Measurements from ENCODE around the gene SPATA20.

The SPATA20 gene

DNA sequence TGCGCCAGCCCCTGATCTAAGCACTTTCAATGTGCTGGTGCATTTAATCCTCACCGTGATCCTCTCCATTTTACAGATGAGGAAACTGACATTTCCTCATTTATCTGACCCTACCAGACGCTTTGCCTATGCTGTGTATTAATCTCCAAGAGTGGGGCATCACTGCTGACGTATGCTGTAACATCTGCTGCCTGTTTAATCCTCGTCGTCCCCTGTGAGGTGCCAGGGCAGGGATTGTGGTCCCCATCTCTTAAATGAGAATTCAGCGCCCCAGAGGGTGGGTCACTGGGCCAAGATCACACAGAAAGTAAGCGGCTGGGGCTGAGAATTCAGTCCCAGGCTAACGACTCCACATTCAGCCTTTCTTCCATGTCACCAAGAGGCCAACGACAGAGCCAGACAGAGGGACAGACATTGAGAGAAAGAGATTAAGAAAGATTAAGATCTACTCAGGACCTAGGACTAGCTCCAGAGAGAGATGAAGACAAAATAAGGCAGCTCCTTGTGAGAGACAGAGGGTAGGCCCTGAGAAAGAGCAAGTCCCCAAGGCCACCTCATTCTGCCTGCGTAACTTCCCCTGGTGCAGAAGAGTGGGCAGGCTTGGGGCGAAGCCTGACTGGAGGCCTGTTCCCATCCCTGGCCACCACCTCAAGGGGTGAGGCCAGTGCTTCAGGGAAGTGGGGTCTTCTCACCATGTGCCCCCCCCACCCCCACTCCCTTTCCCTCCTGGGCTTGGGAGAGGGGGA is 27.1 kb downstream of the SPATA20 start:
- DNase-seq (ENCODE audit: low read depth in 2 of 3, low spot score in 1 of 3) = no peak

DNA sequence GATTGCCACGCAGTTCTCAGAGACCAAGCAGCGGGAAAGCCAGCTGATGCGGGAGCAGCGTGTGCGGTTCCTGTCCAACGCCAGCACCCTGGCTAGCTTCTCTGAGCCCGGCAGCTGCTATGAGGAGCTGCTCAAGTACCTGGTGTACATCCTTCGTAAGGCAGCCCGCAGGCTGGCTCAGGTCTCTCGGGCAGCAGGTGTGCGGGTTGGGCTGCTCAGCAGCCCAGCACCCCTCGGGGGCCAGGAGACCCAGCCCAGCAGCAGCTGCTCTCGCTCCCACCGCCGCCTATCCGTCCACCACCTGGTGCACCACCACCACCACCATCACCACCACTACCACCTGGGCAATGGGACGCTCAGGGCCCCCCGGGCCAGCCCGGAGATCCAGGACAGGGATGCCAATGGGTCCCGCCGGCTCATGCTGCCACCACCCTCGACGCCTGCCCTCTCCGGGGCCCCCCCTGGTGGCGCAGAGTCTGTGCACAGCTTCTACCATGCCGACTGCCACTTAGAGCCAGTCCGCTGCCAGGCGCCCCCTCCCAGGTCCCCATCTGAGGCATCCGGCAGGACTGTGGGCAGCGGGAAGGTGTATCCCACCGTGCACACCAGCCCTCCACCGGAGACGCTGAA is 28.7 kb downstream of the SPATA20 start:
- no peak for DNase-seq (ENCODE audit: low read depth in 2 of 3, low spot score in 1 of 3)

DNA sequence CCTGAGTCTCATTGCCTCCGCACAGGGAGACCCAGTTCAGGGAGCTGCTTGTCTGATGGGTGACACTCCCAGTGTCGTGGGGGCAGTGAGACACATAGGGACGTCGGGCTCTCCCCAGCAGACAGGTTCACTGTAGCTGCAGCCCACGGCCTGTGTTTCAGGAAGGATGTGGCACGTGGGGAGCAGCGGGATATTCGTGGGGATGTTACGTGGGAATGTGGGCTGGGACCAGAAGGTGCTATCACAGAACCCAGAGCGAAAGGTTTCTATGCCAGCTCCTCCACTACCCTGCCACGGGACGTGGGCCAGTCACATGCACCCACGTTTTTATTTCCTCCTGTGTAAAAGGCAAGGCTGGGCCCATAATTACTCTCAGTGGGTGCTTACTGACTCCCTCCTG is 29.9 kb downstream of the SPATA20 start:
- no peak for DNase-seq (ENCODE audit: low read depth in 2 of 3, low spot score in 1 of 3)

DNA sequence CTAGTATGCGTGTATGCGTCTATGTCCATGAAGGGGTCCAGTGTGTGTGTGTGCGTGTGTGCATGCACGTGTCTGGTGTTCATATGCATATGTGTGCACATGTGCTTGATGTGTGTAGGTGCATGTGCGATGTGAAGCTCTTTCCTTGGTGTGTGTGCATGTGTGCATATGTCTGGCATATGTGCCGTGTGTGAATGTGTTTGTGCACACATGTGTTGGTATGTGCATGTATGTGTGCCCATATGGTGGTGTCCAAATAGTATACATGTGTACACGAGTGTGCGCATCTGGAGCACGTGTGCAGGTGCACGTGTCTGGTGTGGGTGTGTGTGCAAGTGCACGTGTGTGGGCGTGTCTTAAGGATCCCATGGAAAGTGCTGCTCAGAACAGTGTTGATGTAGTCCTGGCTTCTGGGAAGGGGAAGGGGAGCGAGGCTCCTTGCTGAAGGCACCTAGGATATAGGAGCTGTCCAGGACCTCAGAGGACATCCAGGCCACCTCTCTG is 30.5 kb downstream of the SPATA20 start:
- no peak for DNase-seq (ENCODE audit: low read depth in 2 of 3, low spot score in 1 of 3)

DNA sequence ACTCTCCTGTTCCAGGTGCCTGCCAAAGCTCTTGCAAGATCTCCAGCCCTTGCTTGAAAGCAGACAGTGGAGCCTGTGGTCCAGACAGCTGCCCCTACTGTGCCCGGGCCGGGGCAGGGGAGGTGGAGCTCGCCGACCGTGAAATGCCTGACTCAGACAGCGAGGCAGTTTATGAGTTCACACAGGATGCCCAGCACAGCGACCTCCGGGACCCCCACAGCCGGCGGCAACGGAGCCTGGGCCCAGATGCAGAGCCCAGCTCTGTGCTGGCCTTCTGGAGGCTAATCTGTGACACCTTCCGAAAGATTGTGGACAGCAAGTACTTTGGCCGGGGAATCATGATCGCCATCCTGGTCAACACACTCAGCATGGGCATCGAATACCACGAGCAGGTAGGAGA is 31.2 kb downstream of the SPATA20 start:
- no peak for DNase-seq (ENCODE audit: low read depth in 2 of 3, low spot score in 1 of 3)

DNA sequence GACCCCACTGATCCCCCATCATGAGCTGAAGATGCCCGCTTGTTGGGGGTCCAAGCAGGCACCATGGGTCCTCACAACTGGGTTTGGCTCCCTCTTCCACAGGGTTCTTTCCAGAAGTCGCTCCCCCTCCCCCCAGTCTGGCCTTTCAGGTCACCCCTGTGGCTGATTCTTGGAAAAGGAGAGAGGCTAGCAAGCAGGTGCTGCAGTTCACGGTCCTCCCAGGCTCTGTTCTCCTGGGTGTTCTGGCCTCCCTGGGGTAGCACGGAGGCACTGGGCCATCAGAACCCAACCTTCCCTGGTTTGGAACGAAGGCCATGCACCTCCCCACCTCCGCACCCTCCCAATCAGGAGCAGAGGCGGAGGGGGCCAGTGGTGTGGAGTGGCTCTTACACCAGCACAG is 32.4 kb downstream of the SPATA20 start:
- DNase-seq (ENCODE audit: low read depth in 2 of 3, low spot score in 1 of 3) = no peak

DNA sequence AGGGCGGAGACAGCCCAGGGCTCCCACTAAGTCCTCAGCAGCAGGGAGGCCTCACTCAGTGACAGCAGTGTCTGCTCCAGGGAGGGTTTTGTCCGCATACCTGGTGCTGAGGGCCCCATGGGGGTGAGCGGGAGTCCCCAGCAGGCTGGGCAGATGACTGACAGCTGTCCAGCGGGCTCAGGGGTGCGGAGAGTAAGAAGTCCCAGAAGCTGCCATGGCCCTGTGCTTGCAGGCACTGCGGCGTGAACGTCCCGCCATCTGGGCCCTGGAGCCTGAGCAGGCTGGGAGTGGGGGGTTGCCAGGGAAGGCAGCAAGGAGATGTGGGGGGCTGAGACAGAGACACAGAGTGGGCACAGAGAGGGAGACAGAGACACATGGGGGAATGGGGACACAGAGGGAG is 33.7 kb downstream of the SPATA20 start:
- DNase-seq (ENCODE audit: low read depth in 2 of 3, low spot score in 1 of 3) = no peak

DNA sequence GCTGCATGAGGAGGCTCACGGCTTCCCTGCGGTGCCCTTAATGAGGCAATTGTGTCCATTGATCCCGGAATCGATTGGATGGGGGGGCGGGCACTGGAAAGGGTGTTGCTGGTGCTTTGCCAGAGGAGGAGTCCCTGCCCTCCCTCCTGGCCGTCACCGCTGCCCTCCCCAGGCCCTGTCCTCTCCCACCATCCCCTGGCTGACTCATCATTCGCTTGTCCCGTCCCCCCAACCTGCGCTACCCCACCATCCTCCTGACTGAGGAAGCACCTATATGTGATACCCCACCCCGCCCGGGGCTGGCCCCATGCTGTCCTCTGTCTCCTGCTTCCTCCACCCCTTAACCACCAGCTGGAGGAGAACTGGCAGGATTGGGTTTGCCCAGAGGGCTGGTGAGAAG is 34.3 kb downstream of the SPATA20 start:
- no peak for DNase-seq (ENCODE audit: low read depth in 2 of 3, low spot score in 1 of 3)

DNA sequence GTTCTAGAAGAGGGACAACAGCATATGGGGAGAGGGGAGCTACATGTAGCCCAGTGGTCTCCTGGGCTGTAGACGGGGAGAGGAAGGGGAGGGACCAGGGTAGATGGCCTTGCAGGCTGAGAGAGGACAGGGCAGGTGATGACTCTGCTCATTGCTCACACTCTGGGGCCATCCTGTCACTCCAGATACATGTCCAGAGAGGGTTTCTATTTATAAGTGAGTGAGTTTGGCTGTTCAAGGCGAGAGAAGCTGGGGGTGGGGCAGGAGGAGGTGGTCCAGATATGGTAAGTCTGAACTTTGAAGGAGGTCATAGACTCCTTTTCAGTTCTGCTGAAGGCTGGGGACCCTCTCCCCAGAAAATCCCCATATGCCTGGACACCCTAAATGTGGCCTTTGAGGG is 35.8 kb downstream of the SPATA20 start:
- DNase-seq (ENCODE audit: low read depth in 2 of 3, low spot score in 1 of 3) = no peak

DNA sequence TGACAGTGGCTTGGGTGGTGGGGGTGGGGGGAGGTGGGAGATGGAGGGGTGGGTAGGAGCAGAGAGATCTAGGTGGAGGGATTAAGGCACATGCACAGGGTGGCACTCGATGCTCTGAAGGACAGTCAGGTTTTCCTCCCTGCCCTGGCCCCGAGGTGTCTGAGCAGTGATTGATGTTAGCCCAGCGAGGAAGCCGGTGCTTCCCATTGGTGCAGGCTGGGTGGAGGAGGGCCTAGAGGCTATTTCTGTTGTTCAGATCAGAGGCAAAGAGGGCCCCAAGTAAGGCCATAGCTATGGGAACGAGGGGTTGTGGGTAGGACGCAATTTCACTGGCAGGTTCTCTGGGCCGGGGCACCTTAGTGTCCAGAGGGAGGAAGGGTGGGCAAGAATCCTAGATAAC is 36.7 kb downstream of the SPATA20 start:
- DNase-seq (ENCODE audit: low read depth in 2 of 3, low spot score in 1 of 3) = no peak

DNA sequence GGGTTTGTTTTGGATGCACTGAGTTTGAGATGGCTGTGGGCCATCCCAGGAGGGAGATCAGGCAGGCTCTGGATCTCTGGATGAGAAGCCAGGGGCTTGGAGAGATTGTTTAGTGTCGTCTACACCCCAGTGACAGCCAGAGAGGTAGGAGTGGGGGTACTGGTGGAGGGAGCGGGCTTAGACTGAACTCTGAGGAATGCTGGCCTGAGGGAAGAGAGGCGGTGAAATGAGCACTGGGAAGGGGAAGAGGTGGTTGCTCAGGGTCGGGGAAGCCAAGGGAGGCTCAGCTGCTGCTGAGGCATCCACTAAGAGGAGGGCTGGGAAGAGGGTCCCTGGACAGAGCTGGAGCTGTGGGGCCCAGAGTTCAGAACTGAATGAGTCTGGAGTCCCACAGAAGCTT is 37.1 kb downstream of the SPATA20 start:
- no peak for DNase-seq (ENCODE audit: low read depth in 2 of 3, low spot score in 1 of 3)

DNA sequence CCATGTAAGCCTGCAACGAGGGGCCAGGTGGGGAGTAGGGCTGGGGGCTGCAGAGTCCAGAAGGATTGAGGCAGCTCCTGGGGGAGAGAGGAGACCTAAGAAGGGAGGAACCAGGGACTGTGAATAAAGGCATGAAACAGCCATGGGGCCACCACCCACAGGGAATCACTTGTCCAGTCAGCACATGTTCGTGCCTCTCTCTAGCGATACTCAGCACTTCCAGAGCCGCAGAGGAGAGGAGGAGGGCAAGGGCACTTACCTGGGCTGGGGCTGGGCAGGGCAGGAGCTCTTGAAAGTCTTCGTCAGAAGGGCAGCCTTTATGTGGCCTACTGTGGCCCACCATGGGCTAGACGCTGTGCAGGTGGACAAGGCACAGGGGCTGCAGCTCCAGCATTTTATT is 37.8 kb downstream of the SPATA20 start:
- DNase-seq (ENCODE audit: low read depth in 2 of 3, low spot score in 1 of 3) = no peak

DNA sequence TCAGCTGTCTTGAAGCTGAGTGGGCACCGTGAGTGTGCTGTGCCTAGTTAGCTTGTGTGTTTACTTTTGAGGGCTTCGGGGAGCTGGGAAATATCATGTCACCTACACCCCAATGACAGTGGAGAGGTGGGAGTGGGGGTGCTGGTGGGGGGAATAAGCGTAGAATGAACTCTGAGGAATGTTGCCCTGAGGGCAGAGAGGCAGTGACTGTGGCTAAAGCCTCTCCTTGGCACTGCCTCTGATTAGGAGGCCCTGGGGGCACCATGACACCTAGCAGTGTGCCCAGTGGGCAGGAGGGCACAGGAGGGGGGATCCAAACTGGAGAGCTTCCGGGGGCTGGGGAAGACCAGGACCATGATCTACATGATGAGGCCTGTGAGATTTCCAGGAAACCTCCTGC is 38.4 kb downstream of the SPATA20 start:
- DNase-seq (ENCODE audit: low read depth in 2 of 3, low spot score in 1 of 3) = no peak

DNA sequence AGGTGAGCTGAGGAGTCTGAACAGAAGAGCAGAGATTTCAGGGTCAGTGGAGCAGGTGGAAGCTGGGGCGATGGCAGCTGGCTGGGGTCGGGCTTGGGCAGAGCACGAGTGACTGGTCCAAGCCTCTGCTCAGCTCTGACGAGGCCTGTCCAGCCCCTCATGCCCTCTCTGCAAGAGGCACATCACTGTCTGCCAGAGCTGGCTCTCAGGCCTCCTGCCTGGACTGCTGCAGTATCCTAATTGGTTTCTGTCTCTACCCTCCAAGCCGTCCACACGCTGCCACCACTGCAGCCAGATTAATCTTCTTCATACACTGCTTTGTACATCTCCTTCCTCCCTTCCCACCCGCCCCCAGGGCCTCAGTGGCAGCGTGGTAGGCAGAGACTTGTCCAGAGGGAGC is 38.9 kb downstream of the SPATA20 start:
- DNase-seq (ENCODE audit: low read depth in 2 of 3, low spot score in 1 of 3) = no peak

DNA sequence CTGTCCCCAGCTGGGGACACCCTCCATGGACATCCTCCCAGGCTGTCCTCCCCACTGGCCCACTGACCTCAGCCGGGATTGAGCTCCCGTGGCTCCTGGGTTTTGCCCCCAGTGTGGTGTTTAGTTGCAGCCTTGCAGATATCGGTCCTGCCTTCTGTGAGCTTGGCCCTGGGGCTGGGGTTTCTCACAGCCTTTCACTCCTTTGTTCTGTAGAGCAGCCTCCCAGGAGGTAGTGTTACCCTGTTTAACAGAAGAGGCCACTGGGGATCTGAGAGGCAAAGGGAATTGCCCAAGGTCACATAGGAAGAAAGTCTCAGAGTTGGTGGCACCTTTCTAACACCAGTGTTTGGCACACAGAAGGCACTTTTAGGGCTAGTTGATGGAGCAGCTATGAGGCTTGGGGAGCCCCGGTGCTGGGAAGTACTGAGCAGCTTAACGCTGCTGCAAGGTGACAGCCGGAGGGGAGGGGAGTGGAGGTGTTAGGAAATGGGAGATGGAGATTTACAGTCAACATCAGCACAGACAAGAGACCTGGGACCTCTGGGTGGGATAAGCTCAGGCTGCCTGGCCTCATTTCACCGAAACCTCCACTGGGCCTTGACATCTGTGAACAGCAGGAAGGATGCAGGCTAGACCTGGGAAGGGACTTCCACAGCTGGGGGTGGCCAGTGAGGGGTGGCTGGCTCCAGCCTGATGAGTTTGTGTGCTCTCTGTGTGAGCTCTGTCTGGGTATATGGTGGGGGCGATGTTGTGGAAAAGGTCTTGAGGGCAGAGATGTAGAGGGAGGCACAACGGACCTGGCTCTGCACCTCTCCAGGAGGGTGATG is 39.7 kb downstream of the SPATA20 start:
- DNase-seq (ENCODE audit: low read depth in 2 of 3, low spot score in 1 of 3) = no peak

DNA sequence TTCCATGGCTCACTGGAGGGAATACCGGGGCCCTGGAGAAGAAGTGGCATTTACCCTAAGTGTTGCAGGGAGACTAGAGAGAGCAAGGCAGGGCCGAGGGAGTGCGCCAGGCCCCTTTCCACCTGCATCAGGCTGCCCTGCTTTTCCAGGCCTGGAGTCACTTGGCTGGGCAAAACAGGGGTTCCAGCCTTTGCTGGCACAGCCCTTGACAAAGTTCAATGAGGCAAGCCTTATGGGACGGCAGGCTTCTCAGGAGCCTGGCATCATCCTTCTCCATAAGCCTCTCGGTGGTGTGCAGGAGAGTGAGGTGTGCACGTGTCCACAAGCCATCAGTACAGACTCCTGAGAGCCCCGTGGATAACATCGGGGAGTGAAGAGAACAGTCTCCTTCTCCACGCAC is 40.6 kb downstream of the SPATA20 start:
- DNase-seq (ENCODE audit: low read depth in 2 of 3, low spot score in 1 of 3) = no peak

DNA sequence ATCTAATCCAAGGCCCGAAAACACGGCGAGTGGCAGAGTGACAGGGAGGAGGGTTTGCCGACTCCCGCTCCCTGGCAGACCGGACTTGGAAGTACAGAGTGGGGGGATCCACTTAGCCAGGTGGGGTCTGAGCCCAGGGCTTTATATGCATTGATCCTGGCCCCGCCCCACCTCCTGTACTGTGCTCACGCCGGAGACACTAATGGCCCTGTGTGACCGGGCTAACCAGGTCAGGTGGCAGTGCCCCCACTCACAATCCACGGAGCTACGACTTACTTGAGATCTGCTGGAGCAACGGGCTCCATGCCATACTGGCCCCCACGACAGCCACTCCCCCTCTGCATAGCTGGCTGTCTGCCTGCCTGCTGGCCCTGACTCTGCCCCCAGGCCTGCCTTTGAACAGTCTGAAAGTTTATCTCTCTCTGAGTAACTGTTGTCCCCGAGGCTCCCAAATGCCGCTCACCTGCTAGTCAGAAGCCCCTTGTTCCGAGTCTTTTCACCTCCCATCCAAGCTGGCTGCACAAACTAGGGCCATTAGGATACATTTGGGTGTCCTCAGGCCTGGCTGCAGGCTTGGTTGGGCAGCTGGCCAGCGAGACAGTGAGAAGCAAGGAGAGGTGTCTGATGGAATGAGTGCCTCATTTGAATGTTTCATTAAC is 41.5 kb downstream of the SPATA20 start:
- DNase-seq (ENCODE audit: low read depth in 2 of 3, low spot score in 1 of 3) = no peak

DNA sequence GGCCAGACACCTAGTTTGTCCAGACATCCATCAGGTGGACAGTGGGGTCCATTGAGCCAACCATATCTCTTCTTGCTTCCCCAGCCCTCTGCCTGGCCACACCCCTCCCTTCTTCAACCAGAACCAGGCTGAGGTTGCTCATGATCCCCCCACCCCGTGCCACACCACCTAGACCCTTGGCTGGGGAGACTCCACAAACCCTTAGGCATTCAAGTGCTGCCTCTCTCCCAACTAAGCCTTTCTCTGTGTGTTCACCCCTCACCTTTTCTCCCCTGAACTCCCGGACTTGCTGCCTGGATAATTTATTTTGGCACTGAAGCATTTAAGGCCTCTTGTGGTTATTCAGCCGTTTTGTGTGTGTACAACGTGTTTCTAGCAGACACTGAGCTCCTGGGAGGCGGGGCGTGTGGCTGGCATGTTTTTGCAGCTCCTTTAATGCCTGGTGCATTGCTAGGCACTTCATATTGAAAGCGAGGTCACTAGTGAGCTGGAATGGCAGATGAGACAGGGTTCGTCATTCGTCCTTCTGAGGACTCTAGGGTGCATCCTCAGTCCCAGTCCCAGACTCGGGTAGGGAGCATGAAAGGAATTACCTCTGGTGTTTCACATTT is 42.2 kb downstream of the SPATA20 start:
- DNase-seq (ENCODE audit: low read depth in 2 of 3, low spot score in 1 of 3) = no peak

DNA sequence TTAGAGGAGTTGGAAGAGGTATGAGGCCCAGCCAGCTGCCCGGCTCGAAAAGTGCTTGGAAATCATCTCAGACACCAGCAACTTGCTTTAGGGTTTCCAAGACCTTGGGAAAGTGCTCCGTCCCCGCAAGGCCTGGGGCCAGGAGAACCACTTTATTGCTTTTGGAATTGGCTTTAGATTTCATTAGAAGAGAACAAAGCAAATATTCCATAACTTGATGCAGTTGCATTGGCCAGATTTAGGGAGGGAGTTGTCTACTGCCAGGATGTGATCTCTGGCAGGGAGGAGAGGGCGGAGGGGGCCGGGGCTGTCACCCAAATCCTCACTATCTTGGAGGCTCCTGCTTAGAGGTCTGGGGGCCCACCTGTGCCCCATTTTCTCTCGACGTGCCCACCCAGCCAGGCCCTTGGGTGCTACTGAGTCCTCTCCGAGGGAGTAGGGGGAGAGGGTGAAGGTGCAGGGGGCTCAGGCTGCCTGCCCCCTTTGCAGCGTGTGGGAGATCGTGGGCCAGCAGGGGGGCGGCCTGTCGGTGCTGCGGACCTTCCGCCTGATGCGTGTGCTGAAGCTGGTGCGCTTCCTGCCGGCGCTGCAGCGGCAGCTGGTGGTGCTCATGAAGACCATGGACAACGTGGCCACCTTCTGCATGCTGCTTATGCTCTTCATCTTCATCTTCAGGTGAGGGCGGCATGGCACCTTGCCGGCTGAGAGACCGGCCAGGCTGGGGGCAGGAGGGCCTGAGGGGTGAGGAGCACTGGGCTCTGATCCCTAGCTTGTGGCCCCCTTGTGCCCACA is 44.2 kb downstream of the SPATA20 start:
- no peak for DNase-seq (ENCODE audit: low read depth in 2 of 3, low spot score in 1 of 3)

DNA sequence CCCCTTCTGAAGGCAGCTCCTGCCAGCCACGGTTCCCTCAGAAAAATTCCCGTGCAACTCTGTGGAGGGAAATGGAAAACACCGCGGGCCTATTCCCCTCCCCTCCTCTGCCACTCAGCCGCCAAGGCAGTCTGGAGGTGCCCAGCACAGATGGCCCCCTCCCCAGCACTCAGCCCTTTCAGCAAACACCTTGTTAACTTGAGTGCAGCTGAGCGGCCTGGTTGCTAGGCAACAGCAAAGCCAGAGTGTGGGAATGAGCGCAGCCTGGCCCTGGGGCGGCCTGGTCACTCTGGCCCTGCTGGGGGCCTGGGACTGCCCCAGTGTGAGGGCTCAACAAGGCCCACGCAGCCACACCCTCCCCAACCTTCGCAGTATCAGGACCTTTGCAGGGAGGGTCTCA is 46.3 kb downstream of the SPATA20 start:
- DNase-seq (ENCODE audit: low read depth in 2 of 3, low spot score in 1 of 3) = no peak

Data from stimulated activated CD4-positive, alpha-beta T cell treated with anti-CD3 and anti-CD28 coated beads, Interleukin-12 subunit alpha, Interleukin-12 subunit beta, amount 100 ng/mL, for 48 hours (primary cell).